Upper lobe of left lung (tissue), 6 donors: ENCODE data around the gene ALDOC. TPM values are rescaled to one million over a fixed set of nuclear protein-coding genes. Genes with fewer than 3 reads are reported as not detected.

Source experiments
- ATAC-seq, 2 donors: fragments of 200-7000 bp; cut with Tn5 transposase; one replicate each; pipeline ENCODE4 v1.9.1; 2022; ENCODE audit warnings: mild to moderate bottlenecking in 2 of 2, moderate library complexity in 2 of 2; ENCODE audit not compliant: low FRiP score in 2 of 2
- DNase-seq, 2 donors: peaks; one replicate each; pipeline ENCODE4 v3.0.0-alpha.2; 2019 to 2020
- H3K27ac ChIP-seq, 4 donors: fragments of 200-600 bp; sonication (generic); one replicate each; pipeline ENCODE4 v1.5.1; 2016 to 2019
- H3K27me3 ChIP-seq, 4 donors: fragments of 200-600 bp; sonication (generic); one replicate each; pipeline ENCODE4 v1.5.1; 2017 to 2019
- H3K36me3 ChIP-seq, 4 donors: fragments of 200-600 bp; sonication (generic); one replicate each; pipeline ENCODE4 v1.5.1; 2016 to 2019
- H3K4me1 ChIP-seq, 4 donors: fragments of 200-600 bp; sonication (generic); one replicate each; pipeline ENCODE4 v1.5.1; 2018 to 2019
- H3K4me3 ChIP-seq, 4 donors: fragments of 200-600 bp; sonication (generic); one replicate each; pipeline ENCODE4 v1.5.1; 2017 to 2019; ENCODE audit warnings: mild to moderate bottlenecking in 2 of 4, moderate library complexity in 1 of 4
- H3K9me3 ChIP-seq, 4 donors: fragments of 200-600 bp; sonication (generic); one replicate each; pipeline ENCODE4 v1.5.1; 2018 to 2019
- EP300 ChIP-seq, 4 donors: sonication (generic); formaldehyde crosslinking; IDR thresholded peaks; one replicate each; pipeline ENCODE4 v1.5.1; 2017; ENCODE audit warnings: antibody characterized with exemption in 4 of 4, control low read depth in 2 of 4
- POLR2A ChIP-seq, 4 donors: fragments of 450-650 bp; IDR thresholded peaks; one replicate each; pipeline ENCODE4 v1.5.1; 2016 to 2017; ENCODE audit warnings: antibody characterized with exemption in 4 of 4, mild to moderate bottlenecking in 2 of 4
- POLR2AphosphoS5 ChIP-seq, 2 donors: sonication (generic); formaldehyde crosslinking; IDR thresholded peaks; one replicate each; pipeline ENCODE4 v1.5.1; 2017; ENCODE audit warnings: antibody characterized with exemption in 2 of 2
- WGBS, 2 donors: methylation state at CpG; one replicate each; pipeline ENCODE4 v1.1.5; 2017 to 2018; 5-methylcytosine and 5-hydroxymethylcytosine counted together
- total RNA-seq, 6 donors: library from RNA; depleted of rRNA in 4 of 6; stranded (reverse); fragments of >200 nt in 4 of 6; gene quantifications; one replicate each; pipeline versions ENCODE4 v1.1.0 to v1.2.1, GENCODE V29; 2016 to 2021
- TF ChIP-seq, protein P1 (sequence below), 6 experiments: fragments of 450-650 bp in 4 of 6; fragments of 200-600 bp in 2 of 6; sonication (generic) in 2 of 6; IDR thresholded peaks; one replicate each; pipeline ENCODE4 v1.5.1; 2016 to 2019; ENCODE audit warnings: antibody characterized with exemption in 6 of 6
- donor health status: DM: no; HTN: no; CAD: no; lungs with moderate emphysema.
- donor health status: DM: no; HTN: yes; CAD: no; lungs with severe emphysema.

The ALDOC gene
- total RNA-seq, 6 donors from 2014 or later, result 6.3 to 19.2 (median 14.2) TPM

DNA sequence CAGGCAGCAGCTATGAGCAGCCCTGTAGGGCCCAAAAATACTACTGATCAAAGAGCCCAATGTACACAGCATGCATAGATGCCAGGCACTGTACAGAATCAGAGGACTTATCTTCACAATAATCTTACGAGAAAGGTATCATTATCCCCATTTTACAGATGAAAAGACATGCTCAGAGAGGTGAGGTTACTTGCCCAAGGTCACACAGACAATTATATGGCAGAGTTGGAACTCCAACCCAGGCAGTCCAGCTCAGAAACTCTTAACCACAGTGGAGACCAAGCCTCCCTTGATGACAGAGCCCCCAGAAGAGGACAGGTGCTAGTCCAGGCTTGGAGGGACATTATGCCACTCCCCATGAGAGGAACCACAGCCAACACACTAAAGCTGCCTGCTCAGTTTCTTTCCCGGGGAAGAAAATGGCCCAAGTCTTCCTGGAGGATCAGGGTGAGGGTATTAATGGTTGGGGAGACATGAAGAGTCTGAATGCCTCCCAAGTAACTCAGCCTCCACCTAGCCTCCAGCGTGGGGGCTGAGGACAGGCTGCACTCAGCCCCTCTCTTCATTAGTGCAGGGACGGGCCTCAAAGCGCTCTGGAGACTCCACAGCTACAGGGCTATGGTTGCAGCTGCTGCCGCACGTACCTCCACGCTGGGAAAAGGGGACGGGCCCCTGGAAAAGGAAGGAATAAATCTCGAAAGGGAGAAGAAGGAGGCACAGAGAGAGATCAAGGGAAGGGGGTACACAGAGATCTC is 25.1 kb downstream of the ALDOC start:
- peak overlapping the region; percentile 62 to 80 (median 72) for H3K27ac ChIP-seq
- peak overlapping the region; percentile 61 to 98 (median 91) for H3K4me3 ChIP-seq
- WGBS, 2 donors, result 19 to 21% methylated on average over 10 of the region's 10 CpGs
- H3K4me1 ChIP-seq, result peaks cover 20 to 49% (median 24%) of the 10 kb centered on the region in 4 donors
- DNase-seq, result no peak
- H3K9me3 ChIP-seq, result no peaks in the 10 kb centered on the region
- H3K27me3 ChIP-seq, result no peaks in the 10 kb centered on the region
- ATAC-seq, result peak in 1 of 2 donors; percentile 1
- no peak for TF ChIP-seq EP300 (IDR thresholded peaks at IDR 0.05)
- no peak for TF ChIP-seq POLR2A (IDR thresholded peaks at IDR 0.05)
- TF ChIP-seq, protein P1, sequence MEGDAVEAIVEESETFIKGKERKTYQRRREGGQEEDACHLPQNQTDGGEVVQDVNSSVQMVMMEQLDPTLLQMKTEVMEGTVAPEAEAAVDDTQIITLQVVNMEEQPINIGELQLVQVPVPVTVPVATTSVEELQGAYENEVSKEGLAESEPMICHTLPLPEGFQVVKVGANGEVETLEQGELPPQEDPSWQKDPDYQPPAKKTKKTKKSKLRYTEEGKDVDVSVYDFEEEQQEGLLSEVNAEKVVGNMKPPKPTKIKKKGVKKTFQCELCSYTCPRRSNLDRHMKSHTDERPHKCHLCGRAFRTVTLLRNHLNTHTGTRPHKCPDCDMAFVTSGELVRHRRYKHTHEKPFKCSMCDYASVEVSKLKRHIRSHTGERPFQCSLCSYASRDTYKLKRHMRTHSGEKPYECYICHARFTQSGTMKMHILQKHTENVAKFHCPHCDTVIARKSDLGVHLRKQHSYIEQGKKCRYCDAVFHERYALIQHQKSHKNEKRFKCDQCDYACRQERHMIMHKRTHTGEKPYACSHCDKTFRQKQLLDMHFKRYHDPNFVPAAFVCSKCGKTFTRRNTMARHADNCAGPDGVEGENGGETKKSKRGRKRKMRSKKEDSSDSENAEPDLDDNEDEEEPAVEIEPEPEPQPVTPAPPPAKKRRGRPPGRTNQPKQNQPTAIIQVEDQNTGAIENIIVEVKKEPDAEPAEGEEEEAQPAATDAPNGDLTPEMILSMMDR (IDR thresholded peaks at IDR 0.05), result no peak
- H3K36me3 ChIP-seq, result peaks cover 18 to 43% (median 34%) of the 10 kb centered on the region in 4 donors

DNA sequence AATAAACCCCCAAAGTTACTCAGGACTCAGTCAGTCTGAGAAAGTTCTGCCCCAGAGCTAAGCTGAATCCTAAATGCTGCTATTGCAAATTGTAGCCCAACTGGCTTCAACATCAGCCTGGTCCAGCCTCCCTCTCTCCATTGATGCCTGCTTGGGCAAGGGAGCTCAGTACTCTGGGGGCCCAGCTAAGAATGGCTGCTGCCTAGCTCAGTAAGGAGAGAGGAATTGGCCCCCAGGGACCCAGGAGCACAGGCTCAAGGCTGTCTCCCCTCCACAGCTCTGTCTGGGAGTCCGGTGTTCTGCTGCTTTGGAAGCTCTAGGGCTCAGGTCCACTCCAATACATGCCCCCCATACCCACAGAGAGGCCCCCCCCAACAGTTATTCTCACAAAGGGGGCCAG is 25.8 kb downstream of the ALDOC start:
- H3K27ac ChIP-seq, result no peak overlapping the region
- peaks cover 18 to 38% (median 29%) of the 10 kb centered on the region in 4 donors for H3K36me3 ChIP-seq
- DNase-seq (no peak), ATAC-seq (no peak)
- no peak for TF ChIP-seq EP300 (IDR thresholded peaks at IDR 0.05)
- TF ChIP-seq, protein P1 (IDR thresholded peaks at IDR 0.05), result no peak
- TF ChIP-seq POLR2AphosphoS5 (IDR thresholded peaks at IDR 0.05), result no peak
- TF ChIP-seq POLR2A (IDR thresholded peaks at IDR 0.05), result no peak
- no peak overlapping the region for H3K4me3 ChIP-seq
- no peaks in the 10 kb centered on the region for H3K9me3 ChIP-seq
- 100% methylated on average over 1 of the region's 1 CpG; no CpG with 5 or more reads in 1 of the 2 donors for WGBS, 2 donors
- H3K27me3 ChIP-seq, result no peaks in the 10 kb centered on the region
- peaks cover 20 to 49% (median 24%) of the 10 kb centered on the region in 4 donors for H3K4me1 ChIP-seq

DNA sequence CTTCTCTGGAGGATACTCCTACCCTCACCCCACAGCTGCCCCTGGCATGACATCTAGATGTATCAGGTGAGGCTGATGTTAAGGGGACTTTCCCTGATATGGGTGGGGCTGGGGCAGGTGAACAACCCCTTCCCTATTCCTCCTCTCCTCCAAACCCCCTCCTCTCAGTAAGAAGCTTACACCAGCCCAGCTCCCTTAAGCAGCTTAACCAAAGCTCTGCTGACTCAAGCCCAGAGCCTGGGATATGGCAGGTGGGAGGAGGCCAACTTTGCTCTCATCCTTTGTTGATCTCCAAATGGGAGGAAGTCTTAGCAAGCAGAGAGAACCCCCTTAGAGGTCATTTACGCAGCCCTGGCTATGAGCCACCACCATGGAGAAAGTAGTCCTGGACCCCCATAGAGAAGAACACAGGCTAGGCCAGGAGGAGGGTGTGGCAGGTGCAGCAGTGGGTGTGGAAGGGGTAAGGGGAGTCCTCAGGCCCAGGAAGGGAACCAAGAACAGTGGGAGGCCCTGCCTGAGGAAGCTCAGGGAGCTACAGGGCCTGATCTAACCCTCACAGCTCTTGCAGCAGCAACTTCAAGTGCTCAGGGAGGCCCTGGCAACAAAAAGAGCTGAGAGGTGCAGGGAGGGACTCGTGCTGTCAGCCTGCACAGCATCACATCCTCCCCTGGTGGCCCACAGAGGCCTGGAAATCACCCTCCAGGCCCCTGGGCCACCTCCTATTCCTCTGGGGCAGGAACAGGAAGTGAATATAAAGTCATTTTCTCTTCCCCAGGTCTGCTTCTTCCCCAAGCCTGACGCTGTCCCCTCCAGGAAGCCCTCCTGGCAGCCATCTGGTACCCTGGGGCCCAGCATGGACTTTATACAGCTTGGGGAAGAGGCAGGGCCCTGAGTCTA is 27.2 kb downstream of the ALDOC start:
- 60 to 80% methylated on average over 2 to 3 of the region's 3 CpGs for WGBS, 2 donors
- no peak for ATAC-seq
- Histone ChIP-seq H3K9me3 (no peaks in the 10 kb centered on the region), H3K27ac (no peak overlapping the region), H3K27me3 (no peaks in the 10 kb centered on the region), H3K4me1 (peaks cover 20 to 49% (median 24%) of the 10 kb centered on the region in 4 donors), H3K36me3 (peaks cover 8 to 24% (median 15%) of the 10 kb centered on the region in 4 donors), H3K4me3 (no peak overlapping the region)
- no peak for DNase-seq
- TF ChIP-seq, protein P1 (IDR thresholded peaks at IDR 0.05), result no peak
- TF ChIP-seq POLR2AphosphoS5 (IDR thresholded peaks at IDR 0.05) (no peak), POLR2A (IDR thresholded peaks at IDR 0.05) (no peak), EP300 (IDR thresholded peaks at IDR 0.05) (no peak)

- Histone ChIP-seq H3K36me3 (peaks cover 0 to 15% (median 6%) of the 10 kb centered on the region in 4 donors), H3K27me3 (no peaks in the 10 kb centered on the region), H3K4me1 (peaks cover 20 to 49% (median 24%) of the 10 kb centered on the region in 4 donors), H3K27ac (no peak overlapping the region), H3K4me3 (no peak overlapping the region), H3K9me3 (no peaks in the 10 kb centered on the region)
- no peak for DNase-seq
- TF ChIP-seq, protein P1 (IDR thresholded peaks at IDR 0.05), result peak in 1 of 6 experiments; percentile 11
- TF ChIP-seq POLR2A (IDR thresholded peaks at IDR 0.05), result no peak
- TF ChIP-seq EP300 (IDR thresholded peaks at IDR 0.05), result no peak
- ATAC-seq, result no peak
- WGBS, 2 donors, result 92 to 100% methylated on average over 1 to 6 of the region's 6 CpGs
These were observed 28.1 kb downstream of the ALDOC start for GRCh38 chr17:28548417-28549130.
